HCEC 1CT (cell line): ENCODE measurements around the gene SYT1.
"Not testable (repeated sequence)": the region's sequence is repeated elsewhere in the genome, so short reads cannot be mapped to it uniquely, and the experiment has no call there.

ENCODE experiments used
- DNase-seq: peaks from one replicate; pipeline ENCODE4 v3.0.0-alpha.2; 2017

The SYT1 gene

GRCh38 chr12:79415321-79415720, 550.7 kb downstream of the SYT1 start:
- DNase-seq, result no peak

GRCh38 chr12:79415746-79416435, 551.3 kb downstream of the SYT1 start:
- no peak for DNase-seq

- peak; percentile 97 for DNase-seq
Observed at GRCh38 chr12:79420146-79420618, 555.6 kb downstream of the SYT1 start.

GRCh38 chr12:79421236-79421740, 556.7 kb downstream of the SYT1 start:
- no peak for DNase-seq

- peak; percentile 13 for DNase-seq
Observed at GRCh38 chr12:79422060-79422812, 557.7 kb downstream of the SYT1 start.

- no peak for DNase-seq
Observed at GRCh38 chr12:79423560-79423959, 559.0 kb downstream of the SYT1 start.

- peak; percentile 94 for DNase-seq
Observed at GRCh38 chr12:79424109-79424721, 559.6 kb downstream of the SYT1 start.

- DNase-seq, result no peak
Observed at GRCh38 chr12:79426121-79426520, 561.5 kb downstream of the SYT1 start.

- DNase-seq, result not testable (repeated sequence)
Observed at GRCh38 chr12:79426744-79427143, 562.2 kb downstream of the SYT1 start.

- DNase-seq, result no peak
Observed at GRCh38 chr12:79433465-79434072, 569.0 kb downstream of the SYT1 start.

GRCh38 chr12:79434561-79434960, 570.0 kb downstream of the SYT1 start:
- DNase-seq, result no peak

- no peak for DNase-seq
Observed at GRCh38 chr12:79435742-79436141, 571.2 kb downstream of the SYT1 start.

- DNase-seq, result no peak
Observed at GRCh38 chr12:79438480-79439174, 574.1 kb downstream of the SYT1 start.

- no peak for DNase-seq
Observed at GRCh38 chr12:79439175-79439825, 574.7 kb downstream of the SYT1 start.

GRCh38 chr12:79441534-79441933, 577.0 kb downstream of the SYT1 start:
- DNase-seq, result no peak

- DNase-seq, result no peak
Observed at GRCh38 chr12:79442396-79442795, 577.8 kb downstream of the SYT1 start.

GRCh38 chr12:79444089-79444488, 579.5 kb downstream of the SYT1 start:
- peak; percentile 56 for DNase-seq

GRCh38 chr12:79448816-79449215, 584.2 kb downstream of the SYT1 start:
- DNase-seq, result no peak

GRCh38 chr12:79451365-79451764, 586.8 kb downstream of the SYT1 start:
- no peak for DNase-seq

GRCh38 chr12:79451978-79452377, 587.4 kb downstream of the SYT1 start:
- peak; percentile 92 for DNase-seq

- no peak for DNase-seq
Observed at GRCh38 chr12:79452906-79453305, 588.3 kb downstream of the SYT1 start.

- DNase-seq, result no peak
Observed at GRCh38 chr12:79453820-79454219, 589.2 kb downstream of the SYT1 start.
